Measurements from ENCODE around the gene CTRB2.
"Not testable (repeated sequence)": the region's sequence is repeated elsewhere in the genome, so short reads cannot be mapped to it uniquely, and the experiment has no call there.

DNA sequence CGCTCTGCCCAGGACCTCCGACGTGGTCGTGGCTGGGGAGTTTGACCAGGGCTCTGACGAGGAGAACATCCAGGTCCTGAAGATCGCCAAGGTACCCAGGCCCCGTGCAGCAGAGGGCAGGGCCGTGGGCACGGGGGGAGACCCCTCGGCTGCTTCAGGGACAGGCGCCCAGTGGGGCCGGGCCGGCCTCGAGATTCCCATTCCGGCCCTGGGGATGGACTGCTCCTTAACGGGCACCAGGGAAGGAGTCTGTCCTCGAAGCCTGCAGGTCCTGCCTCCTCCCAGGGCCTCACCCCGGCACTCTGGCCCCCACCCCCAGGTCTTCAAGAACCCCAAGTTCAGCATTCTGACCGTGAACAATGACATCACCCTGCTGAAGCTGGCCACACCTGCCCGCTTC is 16.2 kb upstream of the CTRB2 start:
- TF ChIP-seq, protein P1, sequence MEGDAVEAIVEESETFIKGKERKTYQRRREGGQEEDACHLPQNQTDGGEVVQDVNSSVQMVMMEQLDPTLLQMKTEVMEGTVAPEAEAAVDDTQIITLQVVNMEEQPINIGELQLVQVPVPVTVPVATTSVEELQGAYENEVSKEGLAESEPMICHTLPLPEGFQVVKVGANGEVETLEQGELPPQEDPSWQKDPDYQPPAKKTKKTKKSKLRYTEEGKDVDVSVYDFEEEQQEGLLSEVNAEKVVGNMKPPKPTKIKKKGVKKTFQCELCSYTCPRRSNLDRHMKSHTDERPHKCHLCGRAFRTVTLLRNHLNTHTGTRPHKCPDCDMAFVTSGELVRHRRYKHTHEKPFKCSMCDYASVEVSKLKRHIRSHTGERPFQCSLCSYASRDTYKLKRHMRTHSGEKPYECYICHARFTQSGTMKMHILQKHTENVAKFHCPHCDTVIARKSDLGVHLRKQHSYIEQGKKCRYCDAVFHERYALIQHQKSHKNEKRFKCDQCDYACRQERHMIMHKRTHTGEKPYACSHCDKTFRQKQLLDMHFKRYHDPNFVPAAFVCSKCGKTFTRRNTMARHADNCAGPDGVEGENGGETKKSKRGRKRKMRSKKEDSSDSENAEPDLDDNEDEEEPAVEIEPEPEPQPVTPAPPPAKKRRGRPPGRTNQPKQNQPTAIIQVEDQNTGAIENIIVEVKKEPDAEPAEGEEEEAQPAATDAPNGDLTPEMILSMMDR (IDR thresholded peaks at IDR 0.05) = not testable (repeated sequence)
- not testable (repeated sequence) for TF ChIP-seq POLR2A (IDR thresholded peaks at IDR 0.05)

Measured in transverse colon (tissue), 3 donors.